Fibroblast of pulmonary artery (primary cell): ENCODE data around the gene CD44.

ENCODE experiments used
- DNase-seq: peaks from one replicate; pipeline ENCODE4 v3.0.0-alpha.2; 2010; ENCODE audit warnings: low read depth
- H3K4me3 ChIP-seq: replicated peaks from 2 replicates; pipeline ENCODE4 v1.5.1; 2011; ENCODE audit warnings: low read depth, mild to moderate bottlenecking, control low read depth, low read length, moderate library complexity
- CTCF ChIP-seq: IDR thresholded peaks from 2 replicates; pipeline ENCODE4 v1.5.1; 2011; ENCODE audit warnings: mild to moderate bottlenecking, control low read depth, low read length, inconsistent platforms; ENCODE audit errors: missing control alignments

The CD44 gene

GRCh38 chr11:35150454-35150853 lies 11.5 kb downstream of the CD44 start:
- H3K4me3 ChIP-seq, result no peak overlapping the region
- DNase-seq, result no peak
- TF ChIP-seq CTCF, result no peak

GRCh38 chr11:35151241-35151640 lies 12.3 kb downstream of the CD44 start:
- H3K4me3 ChIP-seq, result no peak overlapping the region
- TF ChIP-seq CTCF, result no peak
- DNase-seq, result no peak

- H3K4me3 ChIP-seq, result no peak overlapping the region
- no peak for DNase-seq
- no peak for TF ChIP-seq CTCF
Measured at GRCh38 chr11:35151683-35152280, 12.8 kb downstream of the CD44 start.

GRCh38 chr11:35152575-35152974 lies 13.6 kb downstream of the CD44 start:
- H3K4me3 ChIP-seq, result no peak overlapping the region
- TF ChIP-seq CTCF, result no peak
- DNase-seq, result no peak

GRCh38 chr11:35153280-35153679 lies 14.3 kb downstream of the CD44 start:
- H3K4me3 ChIP-seq, result no peak overlapping the region
- no peak for DNase-seq
- no peak for TF ChIP-seq CTCF

GRCh38 chr11:35154952-35155351 lies 16.0 kb downstream of the CD44 start:
- no peak for TF ChIP-seq CTCF
- DNase-seq, result no peak

GRCh38 chr11:35155677-35156076 lies 16.7 kb downstream of the CD44 start:
- TF ChIP-seq CTCF, result no peak
- H3K4me3 ChIP-seq, result no peak overlapping the region
- no peak for DNase-seq

More at GRCh38 chr11:35154952-35155351, 16.0 kb downstream of the CD44 start:
- H3K4me3 ChIP-seq, result no peak overlapping the region
